Prostate gland (tissue), 2 donors: Measurements from ENCODE around the gene ASB12.
"Not testable (repeated sequence)": the region's sequence is repeated elsewhere in the genome, so short reads cannot be mapped to it uniquely, and the experiment has no call there.

ENCODE experiments used
- CTCF ChIP-seq, 4 experiments: fragments of 200-600 bp in 2 of 4; fragments of 450-650 bp in 2 of 4; sonication (generic) in 2 of 4; IDR thresholded peaks; 1 replicate in 3 of 4; 2 replicates in 1 of 4; pipeline ENCODE4 v1.5.1; 2016 to 2019; ENCODE audit warnings: antibody characterized with exemption in 4 of 4, mild to moderate bottlenecking in 2 of 4, moderate library complexity in 2 of 4
- POLR2A ChIP-seq: fragments of 450-650 bp; IDR thresholded peaks from one replicate; pipeline ENCODE4 v1.6.1; 2016; ENCODE audit warnings: antibody characterized with exemption, mild to moderate bottlenecking
- POLR2AphosphoS5 ChIP-seq: sonication (generic); formaldehyde crosslinking; IDR thresholded peaks from one replicate; pipeline ENCODE4 v1.6.1; 2017; ENCODE audit warnings: antibody characterized with exemption

GRCh38 chrX:64213989-64214388 is 16.4 kb downstream of the ASB12 start:
- not testable (repeated sequence) for TF ChIP-seq CTCF (IDR thresholded peaks at IDR 0.05); POLR2AphosphoS5; POLR2A
